MCF 10A (cell line): Measurements from ENCODE around the gene RGL4. TPM values are rescaled to one million over a fixed set of nuclear protein-coding genes. Genes with fewer than 3 reads are reported as not detected.
"Not testable (repeated sequence)": the region's sequence is repeated elsewhere in the genome, so short reads cannot be mapped to it uniquely, and the experiment has no call there.

Experiments used
- BruUV-seq: library from RNA; stranded (reverse); fragments of 400-500 nt; replicated peaks from 2 replicates; lab custom pipeline; 2021; lab: Mats Ljungman, UMichigan
- CTCF ChIA-PET: fragments of 300-600 bp; sonication (Branson Sonifier 250); formaldehyde crosslinking; extraction: SDS; loops from one replicate; lab custom pipeline; 2021; ENCODE audit warnings: antibody characterized with exemption, inconsistent platforms; lab: Yijun Ruan, JAX
- POLR2A ChIA-PET: fragments of 300-600, 350-650 bp; sonication (Branson Sonifier 250); formaldehyde crosslinking; extraction: SDS; loops from one replicate; lab custom pipeline; 2020; ENCODE audit warnings: antibody characterized with exemption, inconsistent platforms; lab: Yijun Ruan, JAX
- DNase-seq: peaks from one replicate; pipeline ENCODE4 v3.0.0-alpha.2; 2018; ENCODE audit not compliant: unreplicated experiment
- H3K27ac Mint-ChIP-seq: one replicate; pipeline ENCODE4 v1.8.0; 2022; ENCODE audit warnings: mild to moderate bottlenecking, low read depth, mixed read lengths; ENCODE audit not compliant: unreplicated experiment
- H3K27me3 Mint-ChIP-seq: one replicate; pipeline ENCODE4 v1.8.0; 2022; ENCODE audit warnings: mixed read lengths; ENCODE audit not compliant: insufficient read depth, unreplicated experiment
- H3K36me3 Mint-ChIP-seq: one replicate; pipeline ENCODE4 v1.8.0; 2022; ENCODE audit warnings: mild to moderate bottlenecking, moderate library complexity, mixed read lengths; ENCODE audit not compliant: insufficient read depth, unreplicated experiment
- H3K4me1 Mint-ChIP-seq: one replicate; pipeline ENCODE4 v1.8.0; 2022; ENCODE audit warnings: mixed read lengths; ENCODE audit not compliant: insufficient read depth, unreplicated experiment
- H3K4me3 Mint-ChIP-seq: one replicate; pipeline ENCODE4 v1.8.0; 2022; ENCODE audit warnings: mild to moderate bottlenecking, moderate library complexity, mixed read lengths; ENCODE audit not compliant: unreplicated experiment
- H3K9me3 Mint-ChIP-seq: one replicate; pipeline ENCODE4 v1.8.0; 2022; ENCODE audit warnings: mixed read lengths; ENCODE audit not compliant: unreplicated experiment
- intact Hi-C: fragments of 100-400 bp; cut with micrococcal nuclease; formaldehyde crosslinking; loops from 2 replicates; pipeline ENCODE4 v1.14.1; 2022
- total RNA-seq: library from RNA; stranded (reverse); gene quantifications from 2 replicates; pipeline ENCODE4 v1.2.3, GENCODE V29; 2022
- TF ChIP-seq, protein P1 (sequence below): fragments of 200-600 bp; IDR thresholded peaks from one replicate; pipeline ENCODE4 v1.8.0; 2022; ENCODE audit warnings: antibody characterized with exemption, mild to moderate bottlenecking; ENCODE audit not compliant: unreplicated experiment

Gene RGL4
- total RNA-seq, 1 experiment from 2014 or later: not detected

DNA sequence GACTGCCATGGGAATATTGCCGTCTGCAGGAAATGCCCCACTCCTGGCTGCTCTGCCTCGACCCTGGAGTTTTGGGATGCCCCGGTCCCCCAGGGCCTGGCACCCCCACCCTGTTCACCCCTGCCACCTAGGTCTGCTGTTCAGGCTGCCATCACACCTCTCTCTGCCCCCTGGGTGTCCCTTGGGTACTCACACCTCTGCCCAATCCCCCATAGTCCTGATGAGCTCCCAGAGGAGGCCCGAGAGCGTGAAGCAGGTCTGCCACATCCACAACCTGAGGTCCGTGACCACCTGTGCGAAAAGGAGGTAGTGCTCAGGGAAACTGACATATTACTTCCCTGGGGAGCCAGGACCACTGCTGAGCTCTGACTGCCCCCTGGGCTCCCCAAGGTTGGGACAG, 38.5 kb upstream of the RGL4 start:
- Mint-ChIP-seq H3K27me3 (no peaks in the 10 kb centered on the region), H3K36me3 (no peaks in the 10 kb centered on the region), H3K4me3 (no peak overlapping the region), H3K9me3 (no peaks in the 10 kb centered on the region), H3K27ac (no peak overlapping the region), H3K4me1 (no peaks in the 10 kb centered on the region)
- TF ChIP-seq, protein P1, sequence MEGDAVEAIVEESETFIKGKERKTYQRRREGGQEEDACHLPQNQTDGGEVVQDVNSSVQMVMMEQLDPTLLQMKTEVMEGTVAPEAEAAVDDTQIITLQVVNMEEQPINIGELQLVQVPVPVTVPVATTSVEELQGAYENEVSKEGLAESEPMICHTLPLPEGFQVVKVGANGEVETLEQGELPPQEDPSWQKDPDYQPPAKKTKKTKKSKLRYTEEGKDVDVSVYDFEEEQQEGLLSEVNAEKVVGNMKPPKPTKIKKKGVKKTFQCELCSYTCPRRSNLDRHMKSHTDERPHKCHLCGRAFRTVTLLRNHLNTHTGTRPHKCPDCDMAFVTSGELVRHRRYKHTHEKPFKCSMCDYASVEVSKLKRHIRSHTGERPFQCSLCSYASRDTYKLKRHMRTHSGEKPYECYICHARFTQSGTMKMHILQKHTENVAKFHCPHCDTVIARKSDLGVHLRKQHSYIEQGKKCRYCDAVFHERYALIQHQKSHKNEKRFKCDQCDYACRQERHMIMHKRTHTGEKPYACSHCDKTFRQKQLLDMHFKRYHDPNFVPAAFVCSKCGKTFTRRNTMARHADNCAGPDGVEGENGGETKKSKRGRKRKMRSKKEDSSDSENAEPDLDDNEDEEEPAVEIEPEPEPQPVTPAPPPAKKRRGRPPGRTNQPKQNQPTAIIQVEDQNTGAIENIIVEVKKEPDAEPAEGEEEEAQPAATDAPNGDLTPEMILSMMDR: no peak
- DNase-seq: no peak
- ChIA-PET CTCF (no interaction called here), POLR2A (no interaction called here)
- no TSS peak for BruUV-seq
- intact Hi-C loops: no loop called here

DNA sequence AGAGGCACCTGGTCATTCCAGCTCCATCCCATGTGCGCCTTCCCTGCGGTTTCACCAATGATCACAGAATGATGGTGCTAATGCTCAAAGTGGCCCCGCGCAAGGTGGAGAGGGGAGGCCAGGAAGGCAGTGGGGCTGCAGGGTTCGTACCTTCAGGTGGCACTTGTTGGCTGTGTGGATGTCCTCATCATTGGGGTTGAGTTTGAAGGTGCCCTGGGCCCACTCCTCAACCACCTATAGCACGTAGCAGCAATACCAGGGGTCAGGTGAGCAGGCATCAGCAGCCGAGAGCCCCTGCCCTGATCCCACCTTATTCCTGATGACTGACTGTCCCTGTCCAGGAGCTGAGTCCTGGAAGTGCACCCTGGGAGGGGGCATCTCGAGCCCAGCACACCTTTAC, 38.1 kb upstream of the RGL4 start:
- no peak for DNase-seq
- Mint-ChIP-seq H3K36me3 (no peaks in the 10 kb centered on the region), H3K27ac (no peak overlapping the region), H3K9me3 (no peaks in the 10 kb centered on the region), H3K4me3 (no peak overlapping the region), H3K27me3 (no peaks in the 10 kb centered on the region), H3K4me1 (no peaks in the 10 kb centered on the region)
- intact Hi-C loops: no loop called here
- BruUV-seq: no TSS peak
- ChIA-PET CTCF (no interaction called here), POLR2A (no interaction called here)
- TF ChIP-seq, protein P1: no peak

DNA sequence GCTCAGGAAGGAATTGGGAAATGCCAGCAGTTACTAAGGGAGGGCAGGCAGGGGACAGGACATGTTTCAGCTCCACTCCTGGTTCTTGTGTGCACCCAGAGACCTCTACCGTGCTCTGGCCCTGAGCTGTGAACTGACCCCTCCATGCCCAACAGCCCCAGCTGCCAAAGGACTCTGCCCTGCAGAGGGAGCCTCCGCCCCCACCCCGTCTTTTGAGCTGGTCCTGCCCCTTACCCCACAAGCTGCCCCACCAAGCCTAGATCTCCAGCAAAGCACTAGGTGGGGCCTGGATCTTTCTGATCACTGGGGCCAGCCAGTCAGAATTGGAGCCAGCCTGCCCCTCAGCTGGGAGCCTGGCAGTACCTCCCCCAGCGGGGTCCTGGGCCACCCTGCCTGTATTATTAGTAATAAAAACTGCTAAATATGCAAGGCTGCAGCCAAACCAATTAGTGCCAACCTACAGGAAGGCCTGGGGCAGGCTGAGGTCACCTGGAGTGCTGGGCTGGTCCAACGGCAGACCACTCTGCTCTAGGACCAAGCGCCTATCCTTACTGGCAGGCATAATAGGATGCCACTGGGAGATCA, 34.8 kb upstream of the RGL4 start:
- BruUV-seq: no TSS peak
- peaks cover 12% of the 10 kb centered on the region for H3K36me3 Mint-ChIP-seq
- H3K4me1 Mint-ChIP-seq: no peaks in the 10 kb centered on the region
- ChIA-PET CTCF (no interaction called here), POLR2A (no interaction called here)
- H3K4me3 Mint-ChIP-seq: no peak overlapping the region
- no peak overlapping the region for H3K27ac Mint-ChIP-seq
- intact Hi-C loops: no loop called here
- TF ChIP-seq, protein P1: no peak
- DNase-seq: no peak
- no peaks in the 10 kb centered on the region for H3K9me3 Mint-ChIP-seq
- H3K27me3 Mint-ChIP-seq: no peaks in the 10 kb centered on the region

DNA sequence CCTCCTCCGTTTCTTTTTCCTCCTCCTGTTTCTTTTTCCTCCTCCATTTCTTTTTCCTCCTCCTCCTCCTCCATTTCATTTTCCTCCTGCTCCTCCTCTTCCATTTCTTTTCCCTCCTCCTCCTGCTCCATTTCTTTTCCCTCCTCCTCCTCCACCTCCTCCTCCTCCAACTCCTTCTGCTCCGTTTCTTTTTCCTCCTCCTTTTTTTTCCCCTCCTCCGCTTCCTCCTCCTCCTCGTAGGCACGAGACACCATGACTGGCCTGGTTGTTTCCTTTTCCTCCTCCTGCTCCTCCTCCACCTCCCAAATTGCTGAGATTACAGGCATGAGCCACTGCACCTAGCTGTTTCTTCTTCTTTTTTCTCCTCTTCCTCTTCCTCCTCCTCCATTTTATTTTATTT, 33.1 kb upstream of the RGL4 start:
- CTCF ChIA-PET: interaction anchor here (0.7 kb wide), 1 partner anchor 765 kb away, joined by 5 read pairs; no protein-coding TSS in a partner anchor

DNA sequence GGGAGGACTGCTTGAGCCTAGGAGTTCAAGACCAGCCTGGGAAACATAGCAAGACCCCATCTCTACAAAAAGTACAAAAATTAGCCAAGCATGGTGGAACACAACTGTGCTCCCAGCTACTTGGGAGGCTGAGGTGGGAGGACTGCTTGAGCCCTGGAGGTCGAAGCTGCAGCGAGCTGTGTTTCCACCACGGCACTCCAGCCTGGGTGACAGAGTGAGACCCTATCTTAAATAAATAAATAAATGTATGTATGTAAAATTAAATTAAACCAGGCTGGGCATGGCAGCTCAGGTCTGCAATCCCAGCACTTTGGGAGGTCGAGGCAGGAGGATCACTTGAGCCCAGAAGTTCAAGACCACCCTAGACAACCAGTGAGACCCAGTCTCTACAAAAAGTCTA, 30.4 kb upstream of the RGL4 start:
- CTCF ChIA-PET, H3K9me3 Mint-ChIP-seq, DNase-seq, H3K27ac Mint-ChIP-seq, BruUV-seq, H3K4me3 Mint-ChIP-seq, POLR2A ChIA-PET, H3K4me1 Mint-ChIP-seq, H3K27me3 Mint-ChIP-seq, intact Hi-C loops: not testable (repeated sequence)
- H3K36me3 Mint-ChIP-seq: peaks cover 27% of the 10 kb centered on the region

More for the DNA sequence above, 33.1 kb upstream of the RGL4 start:
- DNase-seq: no peak
- no peak overlapping the region for H3K27ac Mint-ChIP-seq
- POLR2A ChIA-PET: no interaction called here
- no peak overlapping the region for H3K4me3 Mint-ChIP-seq
- TF ChIP-seq, protein P1: no peak
- no peaks in the 10 kb centered on the region for H3K9me3 Mint-ChIP-seq
- intact Hi-C loops: no loop called here
- H3K4me1 Mint-ChIP-seq: no peaks in the 10 kb centered on the region
- no TSS peak for BruUV-seq
- peaks cover 26% of the 10 kb centered on the region for H3K36me3 Mint-ChIP-seq
- no peaks in the 10 kb centered on the region for H3K27me3 Mint-ChIP-seq
